C4-2B (cell line): Measurements from ENCODE around the gene JARID2.

ENCODE experiments used
- CTCF ChIP-seq: fragments of 450-650 bp; conservative IDR thresholded peaks from 2 replicates; pipeline ENCODE4 v1.5.1; 2017; ENCODE audit warnings: mild to moderate bottlenecking
- ZFX ChIP-seq: fragments of 450-650 bp; IDR thresholded peaks from 2 replicates; pipeline ENCODE4 v1.6.1; 2017

- TF ChIP-seq CTCF (no peak), ZFX (no peak)
Measured at GRCh38 chr6:15370733-15371671, 125.1 kb downstream of the JARID2 start.
